Measurements from ENCODE around the gene DNAH14.
"Not testable (repeated sequence)": the region's sequence is repeated elsewhere in the genome, so short reads cannot be mapped to it uniquely, and the experiment has no call there.

DNAH14 gene

GRCh38 chr1:224981922-224982354 lies 52.5 kb downstream of the DNAH14 start:
- H3K36me3 ChIP-seq (ENCODE audit: control insufficient read depth in 2 of 2, insufficient read depth in 1 of 2, low read length in 2 of 2); H3K27ac ChIP-seq (ENCODE audit: extremely low read depth, low read depth, low read length); H3K4me1 ChIP-seq (ENCODE audit: control insufficient read depth, insufficient read depth, low read length); H3K9me3 ChIP-seq (ENCODE audit: control insufficient read depth, insufficient read depth, low read depth, low read length); H3K4me3 ChIP-seq (ENCODE audit: low read depth, low read length); CTCF ChIA-PET; POLR2A ChIA-PET: not testable (repeated sequence)
- TF ChIP-seq GLIS1 (tag by site-specific recombination; IDR thresholded peaks at IDR 0.05), result peak; percentile 52

DNA sequence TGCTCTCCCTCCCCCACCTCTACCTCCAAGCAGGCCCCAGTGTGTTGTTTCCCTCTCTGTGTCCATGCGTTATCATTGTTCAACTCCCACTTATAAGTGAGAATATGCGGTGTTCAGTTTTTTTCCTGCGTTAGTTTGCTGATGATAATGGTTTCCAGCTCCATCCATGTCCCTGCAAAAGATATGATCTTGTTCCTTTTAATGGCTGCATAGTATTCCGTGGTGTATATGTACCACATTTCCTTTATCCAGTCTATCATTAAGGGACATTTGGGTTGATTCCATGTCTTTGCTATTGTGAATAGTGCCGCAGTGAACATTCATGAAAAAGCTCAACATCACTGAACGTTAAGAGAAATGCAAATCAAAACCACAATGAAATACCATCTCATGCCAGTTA lies 58.6 kb downstream of the DNAH14 start:
- TF ChIP-seq KLF16 (tag by site-specific recombination; IDR thresholded peaks at IDR 0.05), result no peak
- TF ChIP-seq REPIN1 (tag by site-specific recombination; IDR thresholded peaks at IDR 0.05; ENCODE audit: low read depth), result no peak
- TF ChIP-seq KLF9 (tag by site-specific recombination; IDR thresholded peaks at IDR 0.05; ENCODE audit: low read depth), result no peak
- TF ChIP-seq ZNF121 (tag by site-specific recombination; IDR thresholded peaks at IDR 0.05), result no peak
- TF ChIP-seq ZNF280D (tag by site-specific recombination; IDR thresholded peaks at IDR 0.05), result peak; percentile 19; the same call in 1 of the 2 replicates
- no peak for TF ChIP-seq ZNF791 (tag by site-specific recombination; IDR thresholded peaks at IDR 0.05)
- peak; percentile 97 for TF ChIP-seq ZNF146 (tag by site-specific recombination; IDR thresholded peaks at IDR 0.05)
- no peak for TF ChIP-seq ZNF266 (tag by site-specific recombination; IDR thresholded peaks at IDR 0.05; ENCODE audit: low read depth)
- TF ChIP-seq ZNF701 (tag by site-specific recombination; IDR thresholded peaks at IDR 0.05), result no peak
- no peak for TF ChIP-seq HOXC10 (CRISPR knock-in tag; IDR thresholded peaks at IDR 0.05)
- TF ChIP-seq GFI1B (tag by site-specific recombination; IDR thresholded peaks at IDR 0.05), result no peak
- no peak for TF ChIP-seq RBAK (tag by site-specific recombination; IDR thresholded peaks at IDR 0.05)
- TF ChIP-seq, protein P1, sequence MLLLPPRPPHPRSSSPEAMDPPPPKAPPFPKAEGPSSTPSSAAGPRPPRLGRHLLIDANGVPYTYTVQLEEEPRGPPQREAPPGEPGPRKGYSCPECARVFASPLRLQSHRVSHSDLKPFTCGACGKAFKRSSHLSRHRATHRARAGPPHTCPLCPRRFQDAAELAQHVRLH (tag by site-specific recombination; IDR thresholded peaks at IDR 0.05), result peak; percentile 38; the same call in 1 of the 2 replicates
- TF ChIP-seq SCRT2 (tag by site-specific recombination; IDR thresholded peaks at IDR 0.05), result no peak
- TF ChIP-seq ZNF324 (tag by site-specific recombination; IDR thresholded peaks at IDR 0.05), result no peak
- TF ChIP-seq ZNF792 (tag by site-specific recombination; IDR thresholded peaks at IDR 0.05), result no peak
- no peak for TF ChIP-seq ZNF555 (tag by site-specific recombination; conservative IDR thresholded peaks at IDR 0.05)
- TF ChIP-seq AEBP2 (tag by site-specific recombination; IDR thresholded peaks at IDR 0.05; ENCODE audit: borderline replicate concordance), result no peak
- no peak for TF ChIP-seq ZNF629 (tag by site-specific recombination; IDR thresholded peaks at IDR 0.05)
- ChIA-PET CTCF (interaction anchor here (0.9 to 1.1 kb wide), 2 partner anchors 17 to 356 kb away, joined by 3 to 4 read pairs; no protein-coding TSS in a partner anchor), POLR2A (no interaction called here)
- Histone ChIP-seq H3K27ac (ENCODE audit: extremely low read depth, low read depth, low read length) (no peak overlapping the region), H3K4me1 (ENCODE audit: control insufficient read depth, insufficient read depth, low read length) (no peaks in the 10 kb centered on the region), H3K9me3 (ENCODE audit: control insufficient read depth, insufficient read depth, low read depth, low read length) (no peaks in the 10 kb centered on the region), H3K4me3 (ENCODE audit: low read depth, low read length) (no peak overlapping the region), H3K36me3 (ENCODE audit: control insufficient read depth in 2 of 2, insufficient read depth in 1 of 2, low read length in 2 of 2) (no peaks in the 10 kb centered on the region)
